Subcutaneous adipose tissue (tissue), 4 donors: ENCODE results near the gene AKR1C4. TPM values are rescaled to one million over a fixed set of nuclear protein-coding genes. Genes with fewer than 3 reads are reported as not detected.

Experiments
- total RNA-seq, 4 donors: library from RNA; depleted of rRNA; stranded (reverse); fragments of >200 nt; gene quantifications; one replicate each; pipeline ENCODE4 v1.1.0, GENCODE V29; 2016
- TF ChIP-seq, protein P1 (sequence below): fragments of 450-650 bp; IDR thresholded peaks from one replicate; pipeline ENCODE4 v1.5.1; 2016; ENCODE audit warnings: low read depth, mild to moderate bottlenecking, control low read depth, antibody characterized with exemption, moderate library complexity

The AKR1C4 gene
- not detected for total RNA-seq

DNA sequence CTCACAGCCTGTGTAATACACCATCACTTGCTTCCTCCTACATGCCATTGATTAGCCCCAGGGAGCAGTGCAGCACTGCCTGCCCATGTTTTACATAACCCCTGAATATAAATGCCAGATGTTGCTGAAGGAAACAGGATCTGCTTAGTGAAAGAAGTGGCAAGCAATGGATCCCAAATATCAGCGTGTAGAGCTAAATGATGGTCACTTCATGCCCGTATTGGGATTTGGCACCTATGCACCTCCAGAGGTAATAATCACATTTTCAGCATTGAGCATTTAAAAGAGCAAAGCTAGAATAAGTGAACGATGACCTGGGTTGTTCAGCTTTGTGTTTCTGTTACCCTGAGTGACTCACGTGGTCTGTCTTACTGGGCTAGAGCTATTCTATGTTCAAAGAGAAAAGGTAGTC, at the start of gene AKR1C4:
TSS of gene AKR1C4 (plus strand) at position 136 of the 412 bp plus-strand sequence. CDS start at position 167, 31 bp downstream.
- TF ChIP-seq, protein P1, sequence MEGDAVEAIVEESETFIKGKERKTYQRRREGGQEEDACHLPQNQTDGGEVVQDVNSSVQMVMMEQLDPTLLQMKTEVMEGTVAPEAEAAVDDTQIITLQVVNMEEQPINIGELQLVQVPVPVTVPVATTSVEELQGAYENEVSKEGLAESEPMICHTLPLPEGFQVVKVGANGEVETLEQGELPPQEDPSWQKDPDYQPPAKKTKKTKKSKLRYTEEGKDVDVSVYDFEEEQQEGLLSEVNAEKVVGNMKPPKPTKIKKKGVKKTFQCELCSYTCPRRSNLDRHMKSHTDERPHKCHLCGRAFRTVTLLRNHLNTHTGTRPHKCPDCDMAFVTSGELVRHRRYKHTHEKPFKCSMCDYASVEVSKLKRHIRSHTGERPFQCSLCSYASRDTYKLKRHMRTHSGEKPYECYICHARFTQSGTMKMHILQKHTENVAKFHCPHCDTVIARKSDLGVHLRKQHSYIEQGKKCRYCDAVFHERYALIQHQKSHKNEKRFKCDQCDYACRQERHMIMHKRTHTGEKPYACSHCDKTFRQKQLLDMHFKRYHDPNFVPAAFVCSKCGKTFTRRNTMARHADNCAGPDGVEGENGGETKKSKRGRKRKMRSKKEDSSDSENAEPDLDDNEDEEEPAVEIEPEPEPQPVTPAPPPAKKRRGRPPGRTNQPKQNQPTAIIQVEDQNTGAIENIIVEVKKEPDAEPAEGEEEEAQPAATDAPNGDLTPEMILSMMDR, result no peak

DNA sequence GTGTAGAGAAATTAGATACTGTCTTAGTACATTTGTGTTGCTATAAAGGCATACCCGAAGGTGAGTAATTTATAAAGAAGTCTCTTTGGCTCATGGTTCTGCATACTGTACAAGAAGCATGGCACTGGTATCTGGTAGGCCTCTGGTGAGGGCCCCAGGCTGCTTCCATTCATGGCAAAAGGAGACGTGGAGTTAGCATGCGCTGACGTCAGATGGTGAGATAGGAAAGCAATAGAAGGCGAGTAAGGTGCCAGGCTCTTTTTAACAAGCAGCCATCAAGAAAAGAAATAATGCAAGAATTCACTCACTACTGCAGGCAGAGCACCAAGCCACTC, 49.8 kb upstream of the AKR1C4 start:
- TF ChIP-seq, protein P1, result no peak

DNA sequence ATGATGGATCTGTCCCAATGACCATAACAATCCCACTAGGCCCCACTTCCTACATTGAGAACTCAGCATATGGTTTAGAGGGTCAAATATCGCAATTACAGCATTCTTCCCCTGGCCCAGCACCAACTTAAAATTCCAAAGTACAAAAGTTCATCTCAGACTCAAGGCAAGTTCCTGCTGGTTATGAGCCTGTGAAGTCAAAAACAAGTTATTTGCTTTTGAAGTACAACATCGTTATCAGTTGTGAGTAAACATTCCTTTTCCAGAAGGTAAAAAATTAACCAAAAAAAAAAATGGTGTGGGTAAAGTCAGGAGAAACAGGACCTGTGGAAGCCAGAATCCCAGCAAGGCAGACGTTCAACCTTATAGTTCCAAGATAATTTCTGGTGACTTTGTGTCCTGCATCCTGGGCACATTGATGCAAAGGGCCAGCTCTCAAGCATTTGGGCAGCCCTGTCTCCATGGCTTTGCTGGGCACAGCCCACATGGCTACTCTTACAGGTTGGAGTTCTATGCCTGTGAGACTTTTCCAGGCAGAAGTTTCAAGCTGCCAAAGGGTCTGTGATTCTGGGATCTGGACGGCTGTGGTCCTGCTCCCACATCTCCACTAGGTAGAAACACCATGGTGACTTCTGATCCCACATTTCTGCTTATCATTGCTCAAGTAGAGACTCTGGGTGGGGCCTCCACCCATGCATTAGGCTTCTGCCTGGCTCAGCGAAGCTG, 49.2 kb upstream of the AKR1C4 start:
- TF ChIP-seq, protein P1, result no peak

DNA sequence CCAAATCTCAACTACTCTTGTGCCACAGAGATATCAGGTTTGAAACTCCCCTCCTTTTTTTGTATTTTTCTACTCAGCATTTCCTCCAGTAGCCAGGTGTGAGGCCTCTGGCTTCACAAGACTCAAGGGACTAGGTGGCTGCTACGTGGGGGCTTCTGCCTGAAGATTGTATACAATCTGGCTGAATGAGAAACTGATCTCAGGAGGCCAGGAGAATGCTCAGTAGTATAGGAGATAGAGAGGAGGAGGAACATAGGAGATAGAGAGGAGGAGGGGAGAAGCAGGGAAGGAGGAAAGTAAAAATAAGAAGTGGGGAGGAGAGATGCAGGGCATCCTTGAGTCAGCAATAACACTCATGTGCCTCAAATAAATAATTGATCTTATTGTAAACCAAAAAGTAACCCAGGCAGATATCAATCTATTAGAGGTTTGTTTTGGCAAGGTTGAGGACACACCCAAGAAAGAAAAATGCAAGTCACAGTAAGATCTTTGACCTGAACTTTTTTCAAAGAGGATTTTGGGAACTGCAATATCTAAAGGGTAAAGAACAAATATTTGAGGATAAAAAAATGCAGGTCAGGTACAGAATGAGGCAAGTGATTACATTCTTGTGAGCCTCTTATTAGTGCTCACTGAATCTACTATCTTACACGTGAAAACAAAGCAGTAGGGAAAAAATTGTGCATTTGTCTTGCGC, 48.5 kb upstream of the AKR1C4 start:
- TF ChIP-seq, protein P1, result no peak

DNA sequence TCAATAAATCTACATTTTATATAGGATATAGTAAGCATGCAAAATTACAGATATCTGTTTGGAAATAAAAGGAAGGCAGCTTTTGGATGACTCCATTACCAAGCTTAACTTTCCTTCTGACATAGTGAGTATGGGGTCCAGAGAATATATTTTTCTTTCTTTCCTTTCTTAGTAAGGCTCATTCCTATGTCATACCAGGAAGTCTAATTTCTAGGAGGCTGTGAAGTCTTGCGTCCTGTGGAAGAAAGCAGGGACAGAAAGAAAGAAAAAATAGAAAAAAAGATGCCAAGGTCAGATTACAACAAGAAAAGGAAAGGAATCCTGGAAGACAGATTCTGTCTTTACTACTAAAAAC, 48.0 kb upstream of the AKR1C4 start:
- TF ChIP-seq, protein P1, result no peak

DNA sequence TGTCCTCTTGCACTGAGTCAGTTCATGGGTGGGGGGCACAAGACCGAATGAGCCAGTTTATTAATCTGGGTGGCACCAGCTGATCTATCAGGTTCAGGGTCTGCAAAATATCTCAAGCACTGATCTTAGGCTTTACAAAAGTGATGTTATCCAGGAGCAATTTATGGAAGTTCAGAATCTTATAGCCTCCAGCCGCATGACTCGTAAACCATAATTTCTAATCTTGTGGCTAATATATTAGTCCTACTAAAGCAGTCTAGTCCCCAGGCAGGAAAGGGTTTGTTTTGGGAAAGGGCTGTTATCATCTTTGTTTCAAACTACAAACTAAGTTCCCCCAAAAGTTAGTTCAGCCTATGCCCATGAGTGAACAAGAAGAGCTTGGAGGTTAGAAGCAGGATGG, 45.6 kb upstream of the AKR1C4 start:
- TF ChIP-seq, protein P1, result no peak

DNA sequence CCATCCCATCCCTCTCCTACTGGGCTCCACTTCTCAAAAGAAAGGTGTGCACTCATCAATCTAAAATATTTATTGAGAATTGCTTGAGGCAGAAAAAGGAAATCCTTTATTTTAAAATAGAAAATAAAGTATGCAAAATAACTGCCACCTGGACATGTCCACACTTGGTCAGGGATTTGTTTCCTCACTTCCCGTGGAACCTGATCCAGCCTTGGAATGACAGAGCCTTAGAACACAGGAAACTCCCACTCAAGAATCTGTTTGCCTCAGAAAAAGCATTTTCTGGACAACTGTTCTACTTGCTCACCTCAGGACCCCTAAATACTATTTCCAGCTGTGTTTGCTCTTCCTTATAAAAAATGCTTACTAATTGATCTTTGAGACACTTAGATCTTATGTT, 40.7 kb upstream of the AKR1C4 start:
- TF ChIP-seq, protein P1, result no peak
